Panc1 (cell line): ENCODE results near the gene KRT2. TPM values are rescaled to one million over a fixed set of nuclear protein-coding genes. Genes with fewer than 3 reads are reported as not detected.

Experiments used
- ATAC-seq: fragments of 200-7000 bp; cut with Tn5 transposase; 2 replicates; pipeline ENCODE4 v1.9.1; 2020; ENCODE audit warnings: mild to moderate bottlenecking, moderate library complexity
- BruUV-seq: library from RNA; stranded (reverse); fragments of 400-500 nt; replicated peaks from 2 replicates; lab custom pipeline; 2021; lab: Mats Ljungman, UMichigan
- CTCF ChIA-PET: fragments of 300-600 bp; sonication (Branson Sonifier 250); formaldehyde crosslinking; loops from one replicate; lab custom pipeline; 2022; ENCODE audit warnings: antibody characterized with exemption; lab: Charles Lee
- POLR2A ChIA-PET: fragments of 300-600 bp; sonication (Branson Sonifier 250); formaldehyde crosslinking; loops from one replicate; lab custom pipeline; 2022; ENCODE audit warnings: antibody characterized with exemption; lab: Charles Lee
- DNase-seq: peaks from one replicate; pipeline ENCODE4 v3.0.0-alpha.2; 2010; ENCODE audit warnings: low read depth, low spot score
- H3K27ac ChIP-seq: 2 replicates; pipeline ENCODE4 v1.5.1; 2011; ENCODE audit warnings: mild to moderate bottlenecking, low read length, inconsistent platforms
- H3K27me3 ChIP-seq: fragments of 200-500 bp; sonication (Bioruptor generic); 2 replicates; pipeline ENCODE4 v1.6.0; 2014; ENCODE audit warnings: low read length, inconsistent platforms; ENCODE audit not compliant: control insufficient read depth, insufficient read depth
- H3K36me3 ChIP-seq: fragments of 200-500 bp; sonication (Bioruptor generic); 2 replicates; pipeline ENCODE4 v1.5.1; 2014; ENCODE audit warnings: inconsistent platforms, mild to moderate bottlenecking, low read length, moderate library complexity; ENCODE audit not compliant: control insufficient read depth, insufficient read depth
- H3K4me1 ChIP-seq: 2 replicates; pipeline ENCODE4 v1.5.1; 2011; ENCODE audit warnings: inconsistent platforms, mild to moderate bottlenecking, low read length, moderate library complexity; ENCODE audit not compliant: control insufficient read depth, insufficient read depth
- H3K4me3 ChIP-seq, 2 experiments: 2 replicates each; pipeline ENCODE4 v1.5.1; 2011 to 2012; ENCODE audit warnings: low read depth in 2 of 2, low read length in 2 of 2, mild to moderate bottlenecking in 2 of 2, inconsistent platforms in 1 of 2, moderate library complexity in 1 of 2
- H3K9me3 ChIP-seq: fragments of 200-500 bp; sonication (Bioruptor generic); 2 replicates; pipeline ENCODE4 v1.5.1; 2014; ENCODE audit warnings: low read depth, mild to moderate bottlenecking, inconsistent platforms, low read length, moderate library complexity; ENCODE audit not compliant: control insufficient read depth, insufficient read depth
- CTCF ChIP-seq: fragments of 450-650 bp; IDR thresholded peaks from 2 replicates; pipeline ENCODE4 v1.5.1; 2017; ENCODE audit warnings: mild to moderate bottlenecking
- POLR2AphosphoS5 ChIP-seq: IDR thresholded peaks from 2 replicates; pipeline ENCODE4 v1.6.1; 2012; ENCODE audit warnings: mild to moderate bottlenecking, low read depth, low read length, moderate library complexity
- REST ChIP-seq, 2 experiments: IDR thresholded peaks; 2 replicates each; pipeline ENCODE4 v1.6.1; 2011 to 2012; ENCODE audit warnings: low read depth in 2 of 2, control low read depth in 1 of 2, low read length in 1 of 2, mild to moderate bottlenecking in 1 of 2, moderate library complexity in 1 of 2; ENCODE audit not compliant: insufficient read depth in 1 of 2
- SIN3A ChIP-seq: IDR thresholded peaks from 2 replicates; pipeline ENCODE4 v1.6.1; 2012; ENCODE audit warnings: low read depth, mild to moderate bottlenecking, low read length, moderate library complexity, borderline replicate concordance; ENCODE audit not compliant: insufficient read depth
- TCF7L2 ChIP-seq: IDR thresholded peaks from 2 replicates; pipeline ENCODE4 v1.6.1; 2011; ENCODE audit warnings: mild to moderate bottlenecking, low read depth, low read length, inconsistent platforms
- in situ Hi-C: cut with HindIII; loops from 2 replicates; pipeline ENCODE4 v1.10.0; 2016; ENCODE audit warnings: low sequenced_read_pairs, low pct_unique_long_range_greater_than_20kb
- intact Hi-C: fragments of 100-400 bp; cut with micrococcal nuclease; formaldehyde crosslinking; loops from one replicate; pipeline ENCODE4 v1.10.0; 2022; ENCODE audit not compliant: unreplicated experiment
- total RNA-seq: library from RNA; stranded (reverse); gene quantifications from one replicate; pipeline ENCODE4 v1.2.1, GENCODE V29; 2021; ENCODE audit not compliant: unreplicated experiment

The KRT2 gene
- total RNA-seq, 1 experiment from 2014 or later = 0.33 TPM

- no peak for TF ChIP-seq POLR2AphosphoS5
- no peak for TF ChIP-seq TCF7L2
- Histone ChIP-seq H3K36me3 (no peaks in the 10 kb centered on the region; the same call in 1 of the 2 replicates), H3K27me3 (peaks cover 6% of the 10 kb centered on the region), H3K27ac (no peak overlapping the region), H3K4me1 (peaks cover 1% of the 10 kb centered on the region; the same call in 1 of the 2 replicates), H3K9me3 (no peaks in the 10 kb centered on the region), H3K4me3 (no peak overlapping the region)
- no TSS peak for BruUV-seq
- ChIA-PET CTCF (no interaction called here), POLR2A (no interaction called here)
- in situ Hi-C loops = no loop called here
- intact Hi-C loops = no loop called here
- ATAC-seq (no peak), DNase-seq (no peak)
Observed at GRCh38 chr12:52645982-52646381, 6.0 kb downstream of the KRT2 start.

GRCh38 chr12:52645120-52645761 is 6.8 kb downstream of the KRT2 start:
- Histone ChIP-seq H3K9me3 (no peaks in the 10 kb centered on the region), H3K4me1 (no peaks in the 10 kb centered on the region), H3K27ac (no peak overlapping the region), H3K4me3 (no peak overlapping the region), H3K27me3 (peaks cover 9% of the 10 kb centered on the region), H3K36me3 (no peaks in the 10 kb centered on the region; the same call in 1 of the 2 replicates)
- intact Hi-C loops (no loop called here), in situ Hi-C loops (no loop called here)
- DNase-seq = no peak
- ChIA-PET POLR2A (interaction anchor here (0.6 kb wide), 1 partner anchor 247 kb away, joined by 8 read pairs; no protein-coding TSS in a partner anchor), CTCF (interaction anchor here (0.7 kb wide), 1 partner anchor 225 kb away, joined by 3 read pairs; no protein-coding TSS in a partner anchor)
- no TSS peak for BruUV-seq
- TF ChIP-seq CTCF = no peak
- no peak for TF ChIP-seq POLR2AphosphoS5
- no peak for TF ChIP-seq REST (IDR thresholded peaks at IDR 0.05; ENCODE audit: insufficient read depth in 1 of 2, low read depth in 2 of 2, low read length in 1 of 2)
- TF ChIP-seq SIN3A = no peak
- no peak for TF ChIP-seq TCF7L2
- no peak for ATAC-seq

GRCh38 chr12:52644078-52644415 is 8.0 kb downstream of the KRT2 start:
- no peak for TF ChIP-seq POLR2AphosphoS5
- no peak for TF ChIP-seq CTCF
- TF ChIP-seq SIN3A = no peak
- TF ChIP-seq REST (IDR thresholded peaks at IDR 0.05; ENCODE audit: insufficient read depth in 1 of 2, low read depth in 2 of 2, low read length in 1 of 2) = no peak
- TF ChIP-seq TCF7L2 = no peak
- DNase-seq (no peak), ATAC-seq (no peak)
- Histone ChIP-seq H3K4me1 (no peaks in the 10 kb centered on the region), H3K27ac (no peak overlapping the region), H3K4me3 (no peak overlapping the region), H3K27me3 (peaks cover 18% of the 10 kb centered on the region), H3K9me3 (no peaks in the 10 kb centered on the region), H3K36me3 (no peaks in the 10 kb centered on the region; the same call in 1 of the 2 replicates)
- BruUV-seq = no TSS peak
- in situ Hi-C loops = no loop called here
- ChIA-PET POLR2A (no interaction called here), CTCF (no interaction called here)
- intact Hi-C loops = no loop called here
